HepG2 (cell line): ENCODE measurements around the gene CRYBA2. TPM values are rescaled to one million over a fixed set of nuclear protein-coding genes. Genes with fewer than 3 reads are reported as not detected.

Source experiments
- ESRRA ChIP-seq: sonication (generic); formaldehyde crosslinking; IDR thresholded peaks from 2 replicates; pipeline ENCODE4 v1.5.1; 2020; ENCODE audit warnings: mild to moderate bottlenecking, low read depth, missing genetic modification reagents
- HNF4A ChIP-seq: sonication (generic); formaldehyde crosslinking; IDR thresholded peaks from 2 replicates; pipeline ENCODE4 v1.4.0; 2020; ENCODE audit warnings: missing genetic modification reagents
- KIAA2018 ChIP-seq: sonication (generic); formaldehyde crosslinking; IDR thresholded peaks from 2 replicates; pipeline ENCODE4 v1.5.0; 2020; ENCODE audit warnings: mild to moderate bottlenecking, missing genetic modification reagents, borderline replicate concordance
- MXD1 ChIP-seq: sonication (generic); formaldehyde crosslinking; IDR thresholded peaks from 2 replicates; pipeline ENCODE4 v1.4.0; 2020; ENCODE audit warnings: mild to moderate bottlenecking, missing genetic modification reagents
- NCOA5 ChIP-seq: sonication (generic); formaldehyde crosslinking; IDR thresholded peaks from 2 replicates; pipeline ENCODE4 v1.4.0; 2020; ENCODE audit warnings: missing genetic modification reagents
- SALL1 ChIP-seq: sonication (generic); formaldehyde crosslinking; IDR thresholded peaks from 2 replicates; pipeline ENCODE4 v1.8.0; 2022; ENCODE audit warnings: mild to moderate bottlenecking, missing genetic modification reagents
- SCMH1 ChIP-seq: sonication (generic); formaldehyde crosslinking; IDR thresholded peaks from 2 replicates; pipeline ENCODE4 v1.9.0; 2021; ENCODE audit warnings: missing genetic modification reagents, mild to moderate bottlenecking, borderline replicate concordance
- TGIF2 ChIP-seq: IDR thresholded peaks from 2 replicates; pipeline ENCODE4 v1.6.1; 2016; ENCODE audit warnings: control low read depth, missing compliant biosample characterization
- TSC22D2 ChIP-seq: sonication (generic); formaldehyde crosslinking; IDR thresholded peaks from 2 replicates; pipeline ENCODE4 v1.5.1; 2020; ENCODE audit warnings: missing genetic modification reagents, mild to moderate bottlenecking, borderline replicate concordance
- UBTF ChIP-seq: sonication (generic); formaldehyde crosslinking; IDR thresholded peaks from 2 replicates; pipeline ENCODE4 v1.4.0; 2020; ENCODE audit warnings: mild to moderate bottlenecking, missing genetic modification reagents
- ZFP41 ChIP-seq: sonication (generic); formaldehyde crosslinking; IDR thresholded peaks from 2 replicates; pipeline ENCODE4 v1.4.0; 2020; ENCODE audit warnings: mild to moderate bottlenecking, missing genetic modification reagents, borderline replicate concordance
- ZNF101 ChIP-seq: sonication (generic); formaldehyde crosslinking; IDR thresholded peaks from 2 replicates; pipeline ENCODE4 v1.4.0; 2020; ENCODE audit warnings: mild to moderate bottlenecking, low read depth, missing genetic modification reagents, borderline replicate concordance
- ZNF367 ChIP-seq: sonication (generic); formaldehyde crosslinking; IDR thresholded peaks from 2 replicates; pipeline ENCODE4 v1.4.0; 2020; ENCODE audit warnings: missing genetic modification reagents, borderline replicate concordance
- ZNF414 ChIP-seq: sonication (generic); formaldehyde crosslinking; IDR thresholded peaks from 2 replicates; pipeline ENCODE4 v1.5.0; 2020; ENCODE audit warnings: missing genetic modification reagents
- ZNF639 ChIP-seq: conservative IDR thresholded peaks from 2 replicates; pipeline ENCODE4 v1.6.1; 2018; ENCODE audit warnings: missing genetic modification reagents
- polyA plus RNA-seq, 8 experiments: library from polyadenylated mRNA; depleted of rRNA in 3 of 8; stranded (reverse) in 7 of 8; unstranded in 1 of 8; fragments of >200 nt; fragmentation: Illumina TruSeq in 4 of 8; extraction: Trizol in 4 of 8; gene quantifications; 2 replicates each; pipeline versions ENCODE4 v1.2.1 to v1.2.3, GENCODE V29; 2011 to 2016; ENCODE audit warnings: low read depth in 4 of 8, missing spikeins in 1 of 8, mixed read lengths in 1 of 8; ENCODE audit not compliant: insufficient read depth in 1 of 8
- total RNA-seq, 5 experiments: library from RNA; depleted of rRNA; stranded (reverse); fragments of >200 nt; fragmentation: Illumina TruSeq; extraction: Trizol; gene quantifications; 2 replicates each; pipeline ENCODE4 v1.2.3, GENCODE V29; 2016; ENCODE audit warnings: low read depth in 1 of 5

The CRYBA2 gene
- total and polyA plus RNA-seq, 2 of the 13 experiments (the other 11 are each of a cell fraction or from before 2014, with no cell fraction given): not detected

- 0 out of 2 replicates have a peak, but pooled peaks have one; percentile 40 for TF ChIP-seq KIAA2018
- no peak for TF ChIP-seq SCMH1 (CRISPR knock-in tag)
- no peak for TF ChIP-seq UBTF
- TF ChIP-seq ESRRA: 0 out of 2 replicates have a peak, but pooled peaks have one; percentile 28
- no peak for TF ChIP-seq ZFP41 (CRISPR knock-in tag)
- peak; percentile 88 for TF ChIP-seq MXD1 (CRISPR knock-in tag)
- peak; percentile 98; the same call in 1 of the 2 replicates for TF ChIP-seq TSC22D2
- peak; percentile 97 for TF ChIP-seq SALL1 (CRISPR knock-in tag)
- no peak for TF ChIP-seq ZNF101 (CRISPR knock-in tag)
- no peak for TF ChIP-seq TGIF2 (CRISPR knock-in tag)
- TF ChIP-seq ZNF639 (CRISPR knock-in tag): peak; percentile 80; the same call in 1 of the 2 replicates
- TF ChIP-seq HNF4A: no peak
- TF ChIP-seq ZNF367 (CRISPR knock-in tag): peak; percentile 89; the same call in 1 of the 2 replicates
- no peak for TF ChIP-seq ZNF414 (CRISPR knock-in tag)
- TF ChIP-seq NCOA5: no peak
Observed at GRCh38 chr2:218962859-218963492, 30.2 kb downstream of the CRYBA2 start (continued).
